ENCODE data around the gene ISM2.

GRCh38 chr14:77485901-77486678 lies 12.5 kb downstream of the ISM2 start:
- TF ChIP-seq, protein P1, sequence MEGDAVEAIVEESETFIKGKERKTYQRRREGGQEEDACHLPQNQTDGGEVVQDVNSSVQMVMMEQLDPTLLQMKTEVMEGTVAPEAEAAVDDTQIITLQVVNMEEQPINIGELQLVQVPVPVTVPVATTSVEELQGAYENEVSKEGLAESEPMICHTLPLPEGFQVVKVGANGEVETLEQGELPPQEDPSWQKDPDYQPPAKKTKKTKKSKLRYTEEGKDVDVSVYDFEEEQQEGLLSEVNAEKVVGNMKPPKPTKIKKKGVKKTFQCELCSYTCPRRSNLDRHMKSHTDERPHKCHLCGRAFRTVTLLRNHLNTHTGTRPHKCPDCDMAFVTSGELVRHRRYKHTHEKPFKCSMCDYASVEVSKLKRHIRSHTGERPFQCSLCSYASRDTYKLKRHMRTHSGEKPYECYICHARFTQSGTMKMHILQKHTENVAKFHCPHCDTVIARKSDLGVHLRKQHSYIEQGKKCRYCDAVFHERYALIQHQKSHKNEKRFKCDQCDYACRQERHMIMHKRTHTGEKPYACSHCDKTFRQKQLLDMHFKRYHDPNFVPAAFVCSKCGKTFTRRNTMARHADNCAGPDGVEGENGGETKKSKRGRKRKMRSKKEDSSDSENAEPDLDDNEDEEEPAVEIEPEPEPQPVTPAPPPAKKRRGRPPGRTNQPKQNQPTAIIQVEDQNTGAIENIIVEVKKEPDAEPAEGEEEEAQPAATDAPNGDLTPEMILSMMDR (IDR thresholded peaks at IDR 0.05) = no peak
- TF ChIP-seq POLR2AphosphoS5 (IDR thresholded peaks at IDR 0.05; ENCODE audit: low read depth, low read length) = no peak
